GM12878 (cell line): ENCODE data around the gene PDE9A. TPM values are rescaled to one million over a fixed set of nuclear protein-coding genes. Genes with fewer than 3 reads are reported as not detected.
A peak's percentile ranks its signal among the peaks of the same experiment; 100 is the strongest.

Source experiments
- BMI1 ChIP-seq: fragments of 450-650 bp; IDR thresholded peaks from 2 replicates; pipeline ENCODE4 v1.6.1; 2016; ENCODE audit warnings: mild to moderate bottlenecking, moderate library complexity, borderline replicate concordance
- EGR1 ChIP-seq, 2 experiments: IDR thresholded peaks; 1 replicate in 1 of 2; 2 replicates in 1 of 2; pipeline ENCODE4 v1.6.1; 2011 to 2012; ENCODE audit warnings: low read depth in 2 of 2, low read length in 2 of 2, borderline replicate concordance in 1 of 2, mild to moderate bottlenecking in 1 of 2, moderate library complexity in 1 of 2
- ESRRA ChIP-seq: IDR thresholded peaks from 2 replicates; pipeline ENCODE4 v1.6.1; 2012; ENCODE audit warnings: mild to moderate bottlenecking, low read length, improper control_type of control experiment
- FOS ChIP-seq: IDR thresholded peaks from 3 replicates; pipeline ENCODE4 v1.6.1; 2011; ENCODE audit warnings: borderline replicate concordance; ENCODE audit not compliant: insufficient read length; ENCODE audit errors: extremely low read depth
- NFXL1 ChIP-seq: fragments of 450-650 bp; IDR thresholded peaks from 2 replicates; pipeline ENCODE4 v1.6.1; 2017; ENCODE audit warnings: antibody characterized with exemption, mild to moderate bottlenecking, borderline replicate concordance
- NKRF ChIP-seq: fragments of 450-650 bp; conservative IDR thresholded peaks from 2 replicates; pipeline ENCODE4 v1.6.1; 2017; ENCODE audit warnings: mild to moderate bottlenecking, moderate library complexity
- TCF3 ChIP-seq: IDR thresholded peaks from 2 replicates; pipeline ENCODE4 v1.6.1; 2012; ENCODE audit warnings: low read depth, mild to moderate bottlenecking, low read length, borderline replicate concordance; ENCODE audit not compliant: insufficient read depth
- USF1 ChIP-seq: IDR thresholded peaks from 2 replicates; pipeline ENCODE4 v1.6.1; 2011; ENCODE audit warnings: borderline replicate concordance, low read depth, mild to moderate bottlenecking, moderate library complexity, mixed read lengths, low read length; ENCODE audit not compliant: insufficient read depth; ENCODE audit errors: extremely low read length
- ZNF274 ChIP-seq: IDR thresholded peaks from one replicate; pipeline ENCODE4 v1.8.0; 2011; ENCODE audit not compliant: insufficient read length, insufficient read depth
- ZNF384 ChIP-seq: IDR thresholded peaks from 2 replicates; pipeline ENCODE4 v1.6.1; 2012; ENCODE audit warnings: low read depth, mild to moderate bottlenecking, low read length, improper control_type of control experiment, borderline replicate concordance
- polyA plus RNA-seq, 11 experiments: library from polyadenylated mRNA; depleted of rRNA in 4 of 11; unstranded in 6 of 11; stranded (reverse) in 5 of 11; fragments of >200 nt; fragmentation: Nextera tagmentation in 4 of 11; fragmentation: Illumina TruSeq in 1 of 11; extraction: Ambion mirVana in 4 of 11; extraction: Trizol in 1 of 11; gene quantifications; 1 replicate in 1 of 11; 2 replicates in 10 of 11; pipeline versions ENCODE4 v1.2.1 to v1.2.3, GENCODE V29; 2011 to 2016; ENCODE audit warnings: inconsistent platforms in 2 of 11, missing spikeins in 2 of 11, low read depth in 1 of 11
- total RNA-seq, 4 experiments: library from RNA; depleted of rRNA in 3 of 4; stranded (reverse); fragments of >200 nt in 3 of 4; fragmentation: Illumina TruSeq in 1 of 4; extraction: Trizol in 1 of 4; gene quantifications; 2 replicates each; pipeline versions ENCODE4 v1.2.1 to v1.2.3, GENCODE V29; 2013 to 2021
- TF ChIP-seq, protein P1 (sequence below): IDR thresholded peaks from 2 replicates; pipeline ENCODE4 v1.6.1; 2012; ENCODE audit warnings: improper control_type of control experiment, low read depth, low read length; ENCODE audit not compliant: insufficient replicate concordance
- TF ChIP-seq, protein P2 (sequence below): fragments of 450-650 bp; IDR thresholded peaks from 2 replicates; pipeline ENCODE4 v1.6.1; 2016; ENCODE audit warnings: mild to moderate bottlenecking

Gene PDE9A
- total and polyA plus RNA-seq, 10 of the 15 experiments (the other 5 are each of a cell fraction or from before 2014, with no cell fraction given): 0.08 to 0.45 (median 0.20) TPM; not detected in 1

DNA sequence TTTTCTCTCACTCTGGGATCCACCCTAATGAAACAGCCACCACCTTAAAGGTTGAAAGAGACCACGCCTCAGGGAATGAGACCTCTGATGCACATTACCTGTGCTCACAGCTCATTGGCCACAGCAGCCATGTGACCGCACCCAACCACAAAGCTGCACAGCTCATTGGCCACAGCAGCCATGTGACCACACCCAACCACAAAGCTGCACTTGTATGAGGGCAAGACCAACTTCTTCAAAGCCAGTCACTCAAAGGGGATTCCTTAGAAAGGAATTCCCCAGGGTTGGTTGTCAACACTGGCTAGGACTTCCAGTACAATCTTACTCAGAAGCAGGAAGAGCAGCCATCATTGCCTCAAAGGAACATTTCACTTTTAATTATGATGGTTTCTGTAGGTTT lies 43.6 kb upstream of the PDE9A start (continued):
- TF ChIP-seq USF1 (peak; percentile 92), BMI1 (no peak), NKRF (no peak), ESRRA (no peak), ZNF384 (no peak), FOS (peak; percentile 36), NFXL1 (no peak), EGR1 (IDR thresholded peaks at IDR 0.05; ENCODE audit: borderline replicate concordance in 1 of 2, low read depth in 2 of 2, low read length in 2 of 2) (no peak), ZNF274 (no peak), TCF3 (no peak)
- TF ChIP-seq, protein P1, sequence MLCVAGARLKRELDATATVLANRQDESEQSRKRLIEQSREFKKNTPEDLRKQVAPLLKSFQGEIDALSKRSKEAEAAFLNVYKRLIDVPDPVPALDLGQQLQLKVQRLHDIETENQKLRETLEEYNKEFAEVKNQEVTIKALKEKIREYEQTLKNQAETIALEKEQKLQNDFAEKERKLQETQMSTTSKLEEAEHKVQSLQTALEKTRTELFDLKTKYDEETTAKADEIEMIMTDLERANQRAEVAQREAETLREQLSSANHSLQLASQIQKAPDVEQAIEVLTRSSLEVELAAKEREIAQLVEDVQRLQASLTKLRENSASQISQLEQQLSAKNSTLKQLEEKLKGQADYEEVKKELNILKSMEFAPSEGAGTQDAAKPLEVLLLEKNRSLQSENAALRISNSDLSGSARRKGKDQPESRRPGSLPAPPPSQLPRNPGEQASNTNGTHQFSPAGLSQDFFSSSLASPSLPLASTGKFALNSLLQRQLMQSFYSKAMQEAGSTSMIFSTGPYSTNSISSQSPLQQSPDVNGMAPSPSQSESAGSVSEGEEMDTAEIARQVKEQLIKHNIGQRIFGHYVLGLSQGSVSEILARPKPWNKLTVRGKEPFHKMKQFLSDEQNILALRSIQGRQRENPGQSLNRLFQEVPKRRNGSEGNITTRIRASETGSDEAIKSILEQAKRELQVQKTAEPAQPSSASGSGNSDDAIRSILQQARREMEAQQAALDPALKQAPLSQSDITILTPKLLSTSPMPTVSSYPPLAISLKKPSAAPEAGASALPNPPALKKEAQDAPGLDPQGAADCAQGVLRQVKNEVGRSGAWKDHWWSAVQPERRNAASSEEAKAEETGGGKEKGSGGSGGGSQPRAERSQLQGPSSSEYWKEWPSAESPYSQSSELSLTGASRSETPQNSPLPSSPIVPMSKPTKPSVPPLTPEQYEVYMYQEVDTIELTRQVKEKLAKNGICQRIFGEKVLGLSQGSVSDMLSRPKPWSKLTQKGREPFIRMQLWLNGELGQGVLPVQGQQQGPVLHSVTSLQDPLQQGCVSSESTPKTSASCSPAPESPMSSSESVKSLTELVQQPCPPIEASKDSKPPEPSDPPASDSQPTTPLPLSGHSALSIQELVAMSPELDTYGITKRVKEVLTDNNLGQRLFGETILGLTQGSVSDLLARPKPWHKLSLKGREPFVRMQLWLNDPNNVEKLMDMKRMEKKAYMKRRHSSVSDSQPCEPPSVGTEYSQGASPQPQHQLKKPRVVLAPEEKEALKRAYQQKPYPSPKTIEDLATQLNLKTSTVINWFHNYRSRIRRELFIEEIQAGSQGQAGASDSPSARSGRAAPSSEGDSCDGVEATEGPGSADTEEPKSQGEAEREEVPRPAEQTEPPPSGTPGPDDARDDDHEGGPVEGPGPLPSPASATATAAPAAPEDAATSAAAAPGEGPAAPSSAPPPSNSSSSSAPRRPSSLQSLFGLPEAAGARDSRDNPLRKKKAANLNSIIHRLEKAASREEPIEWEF: no peak
- TF ChIP-seq, protein P2, sequence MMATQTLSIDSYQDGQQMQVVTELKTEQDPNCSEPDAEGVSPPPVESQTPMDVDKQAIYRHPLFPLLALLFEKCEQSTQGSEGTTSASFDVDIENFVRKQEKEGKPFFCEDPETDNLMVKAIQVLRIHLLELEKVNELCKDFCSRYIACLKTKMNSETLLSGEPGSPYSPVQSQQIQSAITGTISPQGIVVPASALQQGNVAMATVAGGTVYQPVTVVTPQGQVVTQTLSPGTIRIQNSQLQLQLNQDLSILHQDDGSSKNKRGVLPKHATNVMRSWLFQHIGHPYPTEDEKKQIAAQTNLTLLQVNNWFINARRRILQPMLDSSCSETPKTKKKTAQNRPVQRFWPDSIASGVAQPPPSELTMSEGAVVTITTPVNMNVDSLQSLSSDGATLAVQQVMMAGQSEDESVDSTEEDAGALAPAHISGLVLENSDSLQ: peak; percentile 87
